Endothelial cell of umbilical vein (primary cell): ENCODE data around the gene KCNJ16. TPM values are rescaled to one million over a fixed set of nuclear protein-coding genes. Genes with fewer than 3 reads are reported as not detected.

ENCODE experiments used
- BruUV-seq: library from RNA; stranded (reverse); fragments of 400-500 nt; replicated peaks from 2 replicates; lab custom pipeline; 2021; lab: Mats Ljungman, UMichigan
- CTCF ChIA-PET: fragments of 300-600, 350-600 bp; sonication (Branson Sonifier 250); formaldehyde crosslinking; loops from one replicate; lab custom pipeline; 2021; ENCODE audit warnings: antibody characterized with exemption, inconsistent platforms; lab: Charles Lee
- POLR2A ChIA-PET: fragments of 300-600, 350-600 bp; sonication (Branson Sonifier 250); formaldehyde crosslinking; loops from one replicate; lab custom pipeline; 2021; ENCODE audit warnings: antibody characterized with exemption, inconsistent platforms; lab: Charles Lee
- DNase-seq: peaks from one replicate; pipeline ENCODE4 v3.0.0-alpha.2; 2011; ENCODE audit warnings: low read depth, low spot score
- FAIRE-seq: peaks from 2 replicates; lab custom pipeline; 2011; peaks lifted over from hg19 to GRCh38; lab: Jason Lieb, UNC
- H2AFZ ChIP-seq: 2 replicates; pipeline ENCODE4 v1.6.0; 2012; ENCODE audit warnings: low read depth, low read length, control low read depth, inconsistent platforms
- H3K27ac ChIP-seq: 2 replicates; pipeline ENCODE4 v1.5.1; 2011; ENCODE audit warnings: low read depth, mild to moderate bottlenecking, control low read depth, low read length, moderate library complexity; ENCODE audit not compliant: insufficient read depth
- H3K27me3 ChIP-seq, 2 experiments: 2 replicates each; pipeline versions ENCODE4 v1.6.0 to v1.6.1; 2011; ENCODE audit warnings: low read length in 2 of 2, mixed read lengths in 1 of 2; ENCODE audit not compliant: control insufficient read depth in 2 of 2, insufficient read depth in 2 of 2
- H3K36me3 ChIP-seq, 2 experiments: 2 replicates in 1 of 2; 3 replicates in 1 of 2; pipeline ENCODE4 v1.5.1; 2011; ENCODE audit warnings: low read length in 2 of 2, mild to moderate bottlenecking in 1 of 2, moderate library complexity in 1 of 2; ENCODE audit not compliant: control insufficient read depth in 2 of 2, insufficient read depth in 2 of 2; ENCODE audit errors: extremely low read depth in 1 of 2
- H3K4me1 ChIP-seq: 3 replicates; pipeline ENCODE4 v1.5.1; 2011; ENCODE audit warnings: mild to moderate bottlenecking, low read length; ENCODE audit not compliant: control insufficient read depth, insufficient read depth; ENCODE audit errors: extremely low read depth
- H3K4me2 ChIP-seq: 2 replicates; pipeline ENCODE4 v1.6.1; 2011; ENCODE audit warnings: low read length, control low read depth, mixed read lengths; ENCODE audit not compliant: insufficient read depth
- H3K4me3 ChIP-seq, 3 experiments: fragments of 200-600 bp in 1 of 3; sonication (generic), shearing (Covaris generic) in 1 of 3; replicated peaks in 1 of 3; 2 replicates each; pipeline ENCODE4 v1.5.1; 2011 to 2016; ENCODE audit warnings: control low read depth in 3 of 3, low read length in 3 of 3, mild to moderate bottlenecking in 2 of 3, inconsistent platforms in 1 of 3, low read depth in 1 of 3, moderate library complexity in 1 of 3; ENCODE audit not compliant: insufficient read depth in 1 of 3
- H3K79me2 ChIP-seq: 2 replicates; pipeline ENCODE4 v1.6.0; 2012; ENCODE audit warnings: low read length, inconsistent platforms; ENCODE audit not compliant: control insufficient read depth, insufficient read depth
- H3K9ac ChIP-seq: replicated peaks from 2 replicates; pipeline ENCODE3; 2011; ENCODE audit warnings: low read length, control low read depth; ENCODE audit not compliant: insufficient read depth; ENCODE audit errors: extremely low read depth
- H3K9me1 ChIP-seq: replicated peaks from 3 replicates; pipeline ENCODE4 v1.6.0; 2011; ENCODE audit warnings: mild to moderate bottlenecking, low read length; ENCODE audit not compliant: control insufficient read depth, insufficient read depth; ENCODE audit errors: extremely low read depth
- H3K9me3 ChIP-seq: replicated peaks from 2 replicates; pipeline ENCODE4 v1.5.1; 2012; ENCODE audit warnings: low read length, inconsistent platforms; ENCODE audit not compliant: control insufficient read depth, insufficient read depth
- H4K20me1 ChIP-seq: replicated peaks from 2 replicates; pipeline ENCODE3; 2011; ENCODE audit warnings: mild to moderate bottlenecking, low read length; ENCODE audit not compliant: control insufficient read depth, insufficient read depth; ENCODE audit errors: extremely low read depth
- EZH2 ChIP-seq: IDR thresholded peaks from 2 replicates; pipeline ENCODE4 v1.6.1; 2012; ENCODE audit warnings: borderline replicate concordance, low read depth, mild to moderate bottlenecking, moderate library complexity, low read length, inconsistent platforms; ENCODE audit not compliant: severe bottlenecking
- FOS ChIP-seq: IDR thresholded peaks from 2 replicates; pipeline ENCODE4 v1.6.1; 2011; ENCODE audit warnings: mild to moderate bottlenecking, low read length, moderate library complexity, borderline replicate concordance; ENCODE audit not compliant: insufficient read depth
- GATA2 ChIP-seq: IDR thresholded peaks from 2 replicates; pipeline ENCODE4 v1.7.0; 2011; ENCODE audit warnings: low read depth, mild to moderate bottlenecking, moderate library complexity, mixed read lengths, low read length; ENCODE audit not compliant: insufficient read length, insufficient read depth
- JUN ChIP-seq: IDR thresholded peaks from 2 replicates; pipeline ENCODE4 v1.6.1; 2011; ENCODE audit warnings: borderline replicate concordance, low read depth; ENCODE audit not compliant: insufficient read length, insufficient read depth
- MYC ChIP-seq: IDR thresholded peaks from one replicate; pipeline ENCODE4 v1.6.1; 2011; ENCODE audit warnings: mild to moderate bottlenecking, low read depth, low read length
- POLR2A ChIP-seq: IDR thresholded peaks from 2 replicates; pipeline ENCODE4 v1.6.1; 2012; ENCODE audit warnings: low read depth, mild to moderate bottlenecking, control low read depth, low read length
- POLR2AphosphoS5 ChIP-seq: IDR thresholded peaks from 2 replicates; pipeline ENCODE4 v1.6.1; 2012; ENCODE audit warnings: low read depth, mild to moderate bottlenecking, control low read depth, low read length, moderate library complexity; ENCODE audit not compliant: insufficient read depth
- dilution Hi-C: fragments of 300-500 bp; cut with MboI; formaldehyde crosslinking; loops from one replicate; pipeline ENCODE4 v1.15.0; 2019; ENCODE audit warnings: low sequenced_read_pairs; ENCODE audit not compliant: extremely low pct_ligation_motif_present
- intact Hi-C: fragments of 100-400 bp; cut with micrococcal nuclease; formaldehyde crosslinking; loops from one replicate; pipeline ENCODE4 v1.10.0; 2022
- polyA plus RNA-seq, 4 experiments: library from polyadenylated mRNA; depleted of rRNA in 3 of 4; stranded (reverse) in 3 of 4; unstranded in 1 of 4; fragments of >200 nt; gene quantifications; 2 replicates each; pipeline versions ENCODE4 v1.2.1 to v1.2.3, GENCODE V29; 2011 to 2012; ENCODE audit warnings: missing spikeins in 1 of 4
- total RNA-seq: library from RNA; stranded (reverse); gene quantifications from 2 replicates; pipeline ENCODE4 v1.2.3, GENCODE V29; 2021
- TF ChIP-seq, protein P1 (sequence below): IDR thresholded peaks from 2 replicates; pipeline ENCODE4 v1.6.1; 2011; ENCODE audit not compliant: insufficient read depth, insufficient read length
- TF ChIP-seq, protein P2 (sequence below), 2 donors: IDR thresholded peaks; 1 replicate in 1 of 2; 2 replicates in 1 of 2; pipeline ENCODE4 v1.5.1; 2011; ENCODE audit warnings: low read length in 2 of 2, mild to moderate bottlenecking in 2 of 2, moderate library complexity in 2 of 2, control low read depth in 1 of 2, inconsistent platforms in 1 of 2, low read depth in 1 of 2; ENCODE audit not compliant: insufficient read depth in 1 of 2; ENCODE audit errors: extremely low read depth in 1 of 2

The KCNJ16 gene
- total and polyA plus RNA-seq, 2 donors (not counting 3 experiments of a cell fraction or from before 2014, with no cell fraction given), result 0.07 TPM; not detected in 1

DNA sequence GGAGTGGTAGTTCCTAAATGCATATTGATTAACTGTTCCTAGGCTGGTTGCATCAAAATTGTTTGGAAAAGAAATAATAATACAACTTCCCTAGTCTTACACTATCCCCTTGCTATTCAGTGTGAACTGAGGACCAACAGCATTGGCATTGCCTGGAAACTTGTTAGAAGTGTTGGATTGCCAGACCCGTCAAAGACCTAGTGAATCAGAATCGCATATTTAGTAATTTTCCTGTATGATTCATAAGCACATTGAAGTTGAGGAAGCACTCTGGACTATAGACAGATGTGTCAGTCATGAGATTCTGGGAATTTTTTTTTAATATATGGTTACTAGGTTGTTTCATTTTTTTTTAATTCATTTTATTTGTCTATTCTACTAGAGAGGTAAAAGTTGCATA is 34.7 kb upstream of the KCNJ16 start:
- H3K9me1 ChIP-seq, result no peaks in the 10 kb centered on the region
- H3K27me3 ChIP-seq, result no peaks in the 10 kb centered on the region
- ChIA-PET POLR2A (no interaction called here), CTCF (interaction anchor here (2.4 kb wide), 1 partner anchor 431 kb away, joined by 9 read pairs; no protein-coding TSS in a partner anchor)
- no peaks in the 10 kb centered on the region for H3K36me3 ChIP-seq
- no peak overlapping the region for H3K9ac ChIP-seq
- peak; percentile 93 for FAIRE-seq
- H4K20me1 ChIP-seq, result no peaks in the 10 kb centered on the region
- peaks cover 29% of the 10 kb centered on the region for H3K4me1 ChIP-seq
- no peak overlapping the region for H3K4me3 ChIP-seq
- H3K79me2 ChIP-seq, result no peaks in the 10 kb centered on the region
- DNase-seq, result peak; percentile 94
- TF ChIP-seq FOS (peak; percentile 97), JUN (peak; percentile 86), EZH2 (no peak)
- dilution Hi-C loops, result no loop called here
- H2AFZ ChIP-seq, result no peak overlapping the region
- intact Hi-C loops, result loop anchor here (1.0 to 5.0 kb wide), 5 partner anchors 44 to 472 kb away; no protein-coding TSS in a partner anchor
- H3K27ac ChIP-seq, result peak overlapping the region; percentile 90
- BruUV-seq, result no TSS peak
- H3K4me2 ChIP-seq, result peak overlapping the region; percentile 98
- no peaks in the 10 kb centered on the region for H3K9me3 ChIP-seq

DNA sequence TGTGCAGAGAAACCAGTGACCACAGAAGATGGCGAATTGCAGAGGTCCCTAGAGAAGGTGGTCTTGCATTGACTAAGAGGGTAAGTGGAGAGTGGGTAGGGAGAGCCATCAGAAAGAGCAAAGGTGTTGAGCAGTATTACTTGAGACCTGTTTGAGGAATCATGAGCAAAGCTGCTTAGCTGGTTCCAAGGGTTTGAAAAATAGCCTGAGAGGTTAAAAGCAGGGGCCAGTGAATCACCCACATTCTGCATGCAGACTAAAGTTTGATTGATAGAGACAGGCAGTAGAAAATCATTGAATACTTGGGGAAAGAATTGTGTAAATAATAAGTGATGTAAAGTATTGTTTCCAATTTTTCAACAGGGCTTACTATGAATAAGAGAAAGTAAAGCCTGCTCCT is 34.0 kb upstream of the KCNJ16 start:
- Histone ChIP-seq H3K79me2 (no peaks in the 10 kb centered on the region), H3K9me1 (no peaks in the 10 kb centered on the region), H4K20me1 (no peaks in the 10 kb centered on the region), H3K27ac (peak overlapping the region; percentile 90), H2AFZ (peak overlapping the region; percentile 82), H3K36me3 (no peaks in the 10 kb centered on the region), H3K4me2 (peak overlapping the region; percentile 98), H3K4me1 (peaks cover 29% of the 10 kb centered on the region), H3K9me3 (no peaks in the 10 kb centered on the region), H3K9ac (peak overlapping the region; percentile 80), H3K27me3 (no peaks in the 10 kb centered on the region), H3K4me3 (peak overlapping the region in 2 of 3 experiments; percentile 22 to 51)
- intact Hi-C loops (loop anchor here (1.0 to 5.0 kb wide), 7 partner anchors 44 to 472 kb away; no protein-coding TSS in a partner anchor), dilution Hi-C loops (no loop called here)
- no TSS peak for BruUV-seq
- DNase-seq, result no peak
- TF ChIP-seq MYC (no peak), POLR2AphosphoS5 (no peak), POLR2A (no peak), JUN (no peak), FOS (no peak), EZH2 (no peak), GATA2 (no peak)
- TF ChIP-seq, protein P1, sequence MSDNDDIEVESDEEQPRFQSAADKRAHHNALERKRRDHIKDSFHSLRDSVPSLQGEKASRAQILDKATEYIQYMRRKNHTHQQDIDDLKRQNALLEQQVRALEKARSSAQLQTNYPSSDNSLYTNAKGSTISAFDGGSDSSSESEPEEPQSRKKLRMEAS, result no peak
- TF ChIP-seq, protein P2, sequence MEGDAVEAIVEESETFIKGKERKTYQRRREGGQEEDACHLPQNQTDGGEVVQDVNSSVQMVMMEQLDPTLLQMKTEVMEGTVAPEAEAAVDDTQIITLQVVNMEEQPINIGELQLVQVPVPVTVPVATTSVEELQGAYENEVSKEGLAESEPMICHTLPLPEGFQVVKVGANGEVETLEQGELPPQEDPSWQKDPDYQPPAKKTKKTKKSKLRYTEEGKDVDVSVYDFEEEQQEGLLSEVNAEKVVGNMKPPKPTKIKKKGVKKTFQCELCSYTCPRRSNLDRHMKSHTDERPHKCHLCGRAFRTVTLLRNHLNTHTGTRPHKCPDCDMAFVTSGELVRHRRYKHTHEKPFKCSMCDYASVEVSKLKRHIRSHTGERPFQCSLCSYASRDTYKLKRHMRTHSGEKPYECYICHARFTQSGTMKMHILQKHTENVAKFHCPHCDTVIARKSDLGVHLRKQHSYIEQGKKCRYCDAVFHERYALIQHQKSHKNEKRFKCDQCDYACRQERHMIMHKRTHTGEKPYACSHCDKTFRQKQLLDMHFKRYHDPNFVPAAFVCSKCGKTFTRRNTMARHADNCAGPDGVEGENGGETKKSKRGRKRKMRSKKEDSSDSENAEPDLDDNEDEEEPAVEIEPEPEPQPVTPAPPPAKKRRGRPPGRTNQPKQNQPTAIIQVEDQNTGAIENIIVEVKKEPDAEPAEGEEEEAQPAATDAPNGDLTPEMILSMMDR (IDR thresholded peaks at IDR 0.05; ENCODE audit: extremely low read depth in 1 of 2, insufficient read depth in 1 of 2, low read depth in 1 of 2, low read length in 2 of 2), result no peak
- ChIA-PET POLR2A (interaction anchor here (1.8 kb wide), 1 partner anchor 69 kb away, joined by 4 read pairs; no protein-coding TSS in a partner anchor), CTCF (interaction anchor here (1.0 to 2.4 kb wide), 5 partner anchors 13 to 434 kb away, joined by 3 to 9 read pairs (median 5); no protein-coding TSS in a partner anchor)
- FAIRE-seq, result no peak
